Activated CD4-positive, alpha-beta T cell treated with anti-CD3 and anti-CD28 coated beads, Interleukin-2, amount 50 U/mL, for 4 hours (primary cell): ENCODE measurements around the gene ZMYND12.
A peak's percentile ranks its signal among the peaks of the same experiment; 100 is the strongest.
"Not testable (repeated sequence)": the region's sequence is repeated elsewhere in the genome, so short reads cannot be mapped to it uniquely, and the experiment has no call there.

Source experiments
- DNase-seq, 2 experiments: peaks; one replicate each; pipeline ENCODE4 v3.0.0-alpha.2; 2020

Gene ZMYND12, protein sequence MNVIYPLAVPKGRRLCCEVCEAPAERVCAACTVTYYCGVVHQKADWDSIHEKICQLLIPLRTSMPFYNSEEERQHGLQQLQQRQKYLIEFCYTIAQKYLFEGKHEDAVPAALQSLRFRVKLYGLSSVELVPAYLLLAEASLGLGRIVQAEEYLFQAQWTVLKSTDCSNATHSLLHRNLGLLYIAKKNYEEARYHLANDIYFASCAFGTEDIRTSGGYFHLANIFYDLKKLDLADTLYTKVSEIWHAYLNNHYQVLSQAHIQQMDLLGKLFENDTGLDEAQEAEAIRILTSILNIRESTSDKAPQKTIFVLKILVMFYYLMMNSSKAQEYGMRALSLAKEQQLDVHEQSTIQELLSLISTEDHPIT

GRCh38 chr1:42456010-42456753, at the start of gene ZMYND12, which contains the start of gene PPCS:
Gene ZMYND12, minus strand, starts transcription at chr1:42456022. Its CDS starts 25 bp downstream, at chr1:42455997.
Gene PPCS, plus strand, starts transcription at chr1:42456543. Its CDS starts 23 bp downstream, at chr1:42456566.
- DNase-seq: peak; percentile 89 to 92

- no peak for DNase-seq
Measured at GRCh38 chr1:42504535-42505128, 48.8 kb upstream of the ZMYND12 start.

GRCh38 chr1:42502031-42502430, 46.2 kb upstream of the ZMYND12 start:
- not testable (repeated sequence) for DNase-seq

GRCh38 chr1:42490237-42490636, 34.4 kb upstream of the ZMYND12 start:
- DNase-seq: no peak

DNA sequence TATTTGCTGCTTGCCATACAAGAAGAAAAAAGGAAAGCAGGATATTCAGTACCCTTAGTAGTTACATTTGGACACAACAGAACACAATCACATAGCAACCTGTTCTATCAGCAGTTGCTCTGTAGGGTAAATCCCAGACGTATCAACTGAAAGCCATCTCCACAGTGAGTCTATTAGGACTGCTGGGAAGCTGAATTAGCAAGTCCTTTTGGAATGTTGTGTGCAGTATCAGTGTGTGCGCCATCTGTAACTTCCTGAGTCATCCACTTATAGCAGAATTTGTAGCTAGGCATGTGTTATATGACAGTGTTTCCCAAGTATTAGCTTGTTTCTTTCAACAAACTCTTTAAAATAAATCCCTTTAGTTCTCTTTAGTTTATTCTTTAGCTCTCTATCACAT, 28.6 kb upstream of the ZMYND12 start:
- DNase-seq: no peak

DNA sequence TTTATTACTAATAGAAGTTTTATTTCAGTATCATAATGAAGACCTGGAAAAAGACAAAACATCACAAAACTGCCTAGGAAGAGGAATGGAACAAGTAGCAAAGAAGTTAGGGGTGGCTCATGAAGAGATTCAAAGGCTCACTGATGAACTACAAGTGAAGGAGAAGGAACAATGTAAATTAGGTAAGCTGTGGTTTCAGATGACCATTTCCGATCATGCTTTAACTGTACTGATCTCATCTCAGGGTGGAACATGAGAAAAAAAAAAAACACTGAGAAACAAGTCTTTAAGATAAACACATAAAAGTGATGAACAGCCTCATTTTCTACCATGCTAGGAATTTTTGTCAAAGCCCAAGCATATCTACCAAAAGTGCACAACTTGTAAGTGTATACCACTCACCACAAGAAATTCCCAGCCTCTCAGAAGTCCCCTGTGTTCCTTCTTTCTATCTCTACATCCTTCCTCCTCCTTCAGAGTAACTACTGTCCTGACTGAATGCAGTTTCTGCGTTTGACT, 26.9 kb upstream of the ZMYND12 start:
- no peak for DNase-seq

GRCh38 chr1:42480921-42481320, 25.1 kb upstream of the ZMYND12 start:
- DNase-seq: no peak

DNA sequence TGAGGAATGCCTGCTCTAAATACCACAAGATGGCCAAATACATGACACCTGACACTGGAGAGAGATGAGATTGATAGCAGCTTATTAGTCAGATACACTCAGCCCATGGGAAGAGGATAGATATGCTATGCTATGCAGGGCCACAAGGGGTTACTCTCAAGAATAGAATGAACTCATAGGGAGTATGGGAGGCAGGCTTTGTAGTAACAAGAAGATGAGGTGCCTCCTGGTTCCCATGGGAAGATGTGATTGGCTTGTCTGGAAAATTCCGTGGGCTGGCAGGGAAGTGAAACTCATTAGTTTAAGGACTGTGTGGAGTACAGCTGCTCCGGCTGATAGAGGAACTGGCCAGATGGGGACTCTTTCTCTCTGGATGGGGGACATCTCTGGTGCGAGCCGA, 23.8 kb upstream of the ZMYND12 start:
- DNase-seq: no peak

DNA sequence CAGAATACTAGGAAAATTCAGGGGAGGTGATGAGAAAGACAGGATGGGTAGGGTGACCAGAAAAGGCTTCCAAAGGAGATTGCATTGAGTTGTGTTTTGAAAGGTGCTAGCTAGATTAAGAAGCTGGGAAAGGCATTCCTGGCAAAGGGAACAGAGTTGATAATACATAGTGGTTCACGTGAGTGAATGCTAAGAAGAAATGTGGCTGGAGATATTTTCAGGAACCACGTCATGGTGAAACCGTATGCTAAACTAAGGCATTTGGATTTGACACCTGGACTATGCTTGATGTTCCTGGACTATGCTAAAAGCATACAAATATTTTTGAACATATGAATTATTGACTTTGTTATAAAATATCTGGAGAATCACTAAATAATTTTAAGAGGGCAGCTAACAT, 22.0 kb upstream of the ZMYND12 start:
- no peak for DNase-seq

GRCh38 chr1:42477354-42477753, 21.5 kb upstream of the ZMYND12 start:
- DNase-seq: not testable (repeated sequence)

- no peak for DNase-seq
Measured at GRCh38 chr1:42476605-42477004, 20.8 kb upstream of the ZMYND12 start.

- DNase-seq: no peak
Measured at GRCh38 chr1:42469727-42470126, 13.9 kb upstream of the ZMYND12 start.

GRCh38 chr1:42466030-42466429, 10.2 kb upstream of the ZMYND12 start:
- DNase-seq: no peak

DNA sequence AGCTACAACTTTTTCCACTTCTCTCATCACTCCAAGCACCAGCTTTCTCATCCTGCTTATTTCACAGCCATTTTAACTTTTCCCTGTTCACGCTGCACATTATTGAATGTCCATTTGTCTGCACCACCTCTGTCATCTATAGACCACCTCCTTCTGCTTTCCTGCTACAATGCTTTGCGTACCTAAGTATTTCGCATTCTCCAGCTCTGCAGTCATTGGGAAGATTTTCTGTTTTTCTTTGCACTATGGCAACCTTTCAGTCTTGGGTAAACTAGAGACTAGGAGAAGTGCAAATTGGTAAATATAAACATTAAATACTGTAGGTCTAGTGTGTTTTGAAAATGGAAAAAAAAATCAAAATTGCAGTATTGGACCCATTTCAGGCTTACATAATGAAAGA, 8.1 kb upstream of the ZMYND12 start:
- DNase-seq: no peak

- DNase-seq: peak; percentile 95 to 96
Measured at GRCh38 chr1:42462828-42463763, 7.3 kb upstream of the ZMYND12 start, which contains the start of gene CCDC30. Gene CCDC30, plus strand, starts transcription at chr1:42463286. Its CDS starts 17,266 bp downstream, at chr1:42480552.

DNA sequence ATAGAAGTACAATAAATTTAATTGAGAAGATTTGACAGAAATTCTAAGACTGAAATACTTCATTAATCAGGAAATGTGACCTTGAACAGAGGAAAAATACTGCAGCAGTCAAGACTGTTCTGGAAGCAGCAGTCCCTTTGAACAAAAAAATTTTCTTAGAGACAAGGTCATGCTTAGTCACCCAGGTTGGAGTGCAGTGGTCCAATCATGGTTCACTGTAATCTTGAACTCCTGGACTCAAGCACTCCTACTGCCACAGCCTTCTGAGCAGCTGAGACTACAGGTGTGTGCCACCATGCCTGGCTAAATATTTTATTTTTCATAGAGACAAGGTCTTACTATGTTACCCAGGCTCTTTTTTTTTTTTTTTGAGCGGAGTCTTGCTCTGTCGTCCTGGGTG, 5.4 kb upstream of the ZMYND12 start:
- DNase-seq: no peak

DNA sequence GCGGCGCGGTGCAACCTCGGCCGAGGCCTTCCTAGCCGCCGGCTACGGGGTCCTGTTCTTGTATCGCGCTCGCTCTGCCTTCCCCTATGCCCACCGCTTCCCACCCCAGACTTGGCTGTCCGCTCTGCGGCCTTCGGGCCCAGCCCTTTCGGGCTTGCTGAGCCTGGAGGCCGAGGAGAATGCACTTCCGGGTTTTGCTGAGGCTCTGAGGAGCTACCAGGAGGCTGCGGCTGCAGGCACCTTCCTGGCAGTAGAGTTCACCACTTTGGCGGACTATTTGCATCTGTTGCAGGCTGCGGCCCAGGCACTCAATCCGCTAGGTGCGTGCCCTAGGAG, 900 bp upstream of the ZMYND12 start:
- DNase-seq: peak; percentile 36 to 40

GRCh38 chr1:42454403-42454802, 1.4 kb downstream of the ZMYND12 start:
- DNase-seq: no peak

DNA sequence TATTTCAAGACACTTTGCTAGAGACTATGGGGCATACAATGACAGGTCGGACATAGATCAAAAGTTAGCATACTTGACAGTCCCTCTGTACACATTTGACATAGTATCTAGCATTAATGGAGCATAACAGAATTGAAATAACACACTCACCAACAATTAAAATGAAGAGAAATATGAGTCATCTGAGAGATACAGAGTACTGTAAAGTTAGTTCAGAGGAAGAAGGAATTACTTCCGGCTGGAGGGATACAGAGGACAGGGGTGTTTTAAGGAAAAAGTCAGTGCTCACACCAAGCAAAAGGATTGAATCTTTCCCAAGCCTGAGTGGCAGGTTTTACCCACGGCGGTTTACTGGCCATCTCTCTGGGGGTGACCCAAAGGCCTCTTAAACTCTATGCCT, 2.4 kb downstream of the ZMYND12 start:
- DNase-seq: no peak

- no peak for DNase-seq
Measured at GRCh38 chr1:42450061-42450460, 5.8 kb downstream of the ZMYND12 start.

- no peak for DNase-seq
Measured at GRCh38 chr1:42449256-42449655, 6.6 kb downstream of the ZMYND12 start.

- no peak for DNase-seq
Measured at GRCh38 chr1:42442662-42443061, 13.2 kb downstream of the ZMYND12 start.
